PC-3 (cell line): Measurements from ENCODE around the gene PAX5. TPM values are rescaled to one million over a fixed set of nuclear protein-coding genes. Genes with fewer than 3 reads are reported as not detected.

Experiments used
- ATAC-seq: fragments of 200-7000 bp; cut with Tn5 transposase; 2 replicates; pipeline ENCODE4 v1.9.1; 2020; ENCODE audit warnings: mild to moderate bottlenecking, moderate library complexity
- BruUV-seq: library from RNA; stranded (reverse); fragments of 400-500 nt; replicated peaks from 2 replicates; lab custom pipeline; 2021; lab: Mats Ljungman, UMichigan
- CTCF ChIA-PET: fragments of 300-600 bp; sonication (Branson Sonifier 250); formaldehyde crosslinking; loops from one replicate; lab custom pipeline; 2022; ENCODE audit warnings: antibody characterized with exemption; lab: Charles Lee
- POLR2A ChIA-PET: fragments of 300-600 bp; sonication (Branson Sonifier 250); formaldehyde crosslinking; loops from one replicate; lab custom pipeline; 2022; ENCODE audit warnings: antibody characterized with exemption; ENCODE audit not compliant: unreplicated experiment; lab: Charles Lee
- DNase-seq: peaks from one replicate; pipeline ENCODE4 v3.0.0-alpha.2; 2015
- H2AFZ ChIP-seq: fragments of 300-600 bp; sonication (generic); 2 replicates; pipeline ENCODE4 v1.6.0; 2016; ENCODE audit warnings: antibody characterized with exemption, low read length
- H3F3A ChIP-seq: fragments of 300-600 bp; sonication (generic); one replicate; pipeline ENCODE4 v1.6.0; 2017; ENCODE audit warnings: antibody characterized with exemption, low read length, control low read depth, mild to moderate bottlenecking; ENCODE audit not compliant: unreplicated experiment
- H3K27ac ChIP-seq: fragments of 300-600 bp; sonication (generic); 2 replicates; pipeline ENCODE4 v1.5.1; 2016; ENCODE audit warnings: mild to moderate bottlenecking, low read length
- H3K27me3 ChIP-seq: fragments of 300-600 bp; sonication (generic); 2 replicates; pipeline ENCODE4 v1.6.1; 2016; ENCODE audit warnings: low read length, mixed read lengths
- H3K36me3 ChIP-seq: fragments of 300-600 bp; sonication (generic); 2 replicates; pipeline ENCODE4 v1.6.1; 2016; ENCODE audit warnings: low read depth, mixed run types, low read length, mixed read lengths
- H3K4me1 ChIP-seq: fragments of 300-600 bp; sonication (generic); 2 replicates; pipeline ENCODE4 v1.5.1; 2016; ENCODE audit warnings: low read length; ENCODE audit not compliant: insufficient read depth
- H3K4me2 ChIP-seq: fragments of 300-600 bp; sonication (generic); 2 replicates; pipeline ENCODE4 v1.6.0; 2016; ENCODE audit warnings: low read length
- H3K4me3 ChIP-seq: fragments of 300-600 bp; sonication (generic); 2 replicates; pipeline ENCODE4 v1.5.1; 2016; ENCODE audit warnings: mild to moderate bottlenecking, low read length, mixed read lengths
- H3K79me2 ChIP-seq: fragments of 300-600 bp; sonication (generic); 2 replicates; pipeline ENCODE4 v1.6.1; 2017; ENCODE audit warnings: low read length, mixed read lengths
- H3K9ac ChIP-seq: fragments of 300-600 bp; sonication (generic); 2 replicates; pipeline ENCODE4 v1.6.0; 2016; ENCODE audit warnings: mild to moderate bottlenecking, low read length
- H3K9me2 ChIP-seq: fragments of 300-600 bp; sonication (generic); replicated peaks from 2 replicates; pipeline ENCODE4 v1.6.1; 2016; ENCODE audit warnings: mixed run types, low read length, mixed read lengths
- H3K9me3 ChIP-seq: fragments of 300-600 bp; sonication (generic); 2 replicates; pipeline ENCODE4 v1.6.1; 2016; ENCODE audit warnings: low read length, mixed read lengths
- H4K20me1 ChIP-seq: fragments of 300-600 bp; sonication (generic); 2 replicates; pipeline ENCODE4 v1.6.1; 2016; ENCODE audit warnings: low read length, mixed read lengths
- EZH2 ChIP-seq: fragments of 300-600 bp; sonication (generic); IDR thresholded peaks from one replicate; pipeline ENCODE4 v1.6.1; 2017; ENCODE audit warnings: antibody characterized with exemption, mild to moderate bottlenecking, low read length; ENCODE audit not compliant: unreplicated experiment
- EZH2phosphoT487 ChIP-seq: fragments of 300-600 bp; sonication (generic); IDR thresholded peaks from 2 replicates; pipeline ENCODE4 v1.6.1; 2018; ENCODE audit warnings: mild to moderate bottlenecking, antibody characterized with exemption, low read length, borderline replicate concordance
- intact Hi-C: fragments of 100-400 bp; cut with micrococcal nuclease; formaldehyde crosslinking; loops from 2 replicates; pipeline ENCODE4 v1.9.0; 2023
- total RNA-seq: library from RNA; depleted of rRNA; stranded (reverse); fragments of >200 nt; gene quantifications from 2 replicates; pipeline ENCODE4 v1.2.3, GENCODE V29; 2014
- TF ChIP-seq, protein P1 (sequence below): fragments of 300-600 bp; sonication (generic); conservative IDR thresholded peaks from 2 replicates; pipeline ENCODE4 v1.5.1; 2017; ENCODE audit warnings: antibody characterized with exemption, low read depth, mild to moderate bottlenecking, low read length

The PAX5 gene
- total RNA-seq, 1 experiment from 2014 or later = not detected

DNA sequence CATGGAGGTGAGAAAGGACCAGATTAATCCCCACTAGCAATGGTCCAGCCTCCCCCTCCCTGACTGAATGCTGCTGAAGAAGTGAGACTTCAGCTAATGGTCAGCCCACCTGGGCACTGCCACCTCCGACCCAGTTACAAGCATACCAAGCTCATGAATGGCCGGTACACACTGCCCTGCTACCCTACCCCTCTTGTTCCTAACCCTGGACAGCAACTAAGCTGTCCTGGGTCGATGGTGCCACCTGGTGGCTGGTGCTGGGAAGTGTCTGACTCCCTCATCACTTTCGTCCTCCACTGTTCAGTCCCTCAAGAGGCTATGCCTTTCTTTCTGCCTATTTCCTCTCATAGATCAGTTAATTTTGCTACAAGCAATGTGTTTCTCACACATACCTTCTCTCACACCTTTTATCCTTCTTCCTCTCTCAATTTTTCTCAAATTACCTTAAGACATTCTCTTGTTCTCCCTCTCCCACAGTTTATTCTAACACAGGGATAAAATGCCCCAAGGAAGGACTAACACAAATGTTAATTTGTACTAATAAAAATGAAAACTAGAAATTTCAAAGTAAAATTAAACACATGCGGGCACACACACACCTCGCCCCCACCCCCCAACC lies 42.4 kb downstream of the PAX5 start:
- TF ChIP-seq, protein P1, sequence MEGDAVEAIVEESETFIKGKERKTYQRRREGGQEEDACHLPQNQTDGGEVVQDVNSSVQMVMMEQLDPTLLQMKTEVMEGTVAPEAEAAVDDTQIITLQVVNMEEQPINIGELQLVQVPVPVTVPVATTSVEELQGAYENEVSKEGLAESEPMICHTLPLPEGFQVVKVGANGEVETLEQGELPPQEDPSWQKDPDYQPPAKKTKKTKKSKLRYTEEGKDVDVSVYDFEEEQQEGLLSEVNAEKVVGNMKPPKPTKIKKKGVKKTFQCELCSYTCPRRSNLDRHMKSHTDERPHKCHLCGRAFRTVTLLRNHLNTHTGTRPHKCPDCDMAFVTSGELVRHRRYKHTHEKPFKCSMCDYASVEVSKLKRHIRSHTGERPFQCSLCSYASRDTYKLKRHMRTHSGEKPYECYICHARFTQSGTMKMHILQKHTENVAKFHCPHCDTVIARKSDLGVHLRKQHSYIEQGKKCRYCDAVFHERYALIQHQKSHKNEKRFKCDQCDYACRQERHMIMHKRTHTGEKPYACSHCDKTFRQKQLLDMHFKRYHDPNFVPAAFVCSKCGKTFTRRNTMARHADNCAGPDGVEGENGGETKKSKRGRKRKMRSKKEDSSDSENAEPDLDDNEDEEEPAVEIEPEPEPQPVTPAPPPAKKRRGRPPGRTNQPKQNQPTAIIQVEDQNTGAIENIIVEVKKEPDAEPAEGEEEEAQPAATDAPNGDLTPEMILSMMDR = peak; percentile 82
- TF ChIP-seq EZH2 = no peak
- POLR2A ChIA-PET = no interaction called here

DNA sequence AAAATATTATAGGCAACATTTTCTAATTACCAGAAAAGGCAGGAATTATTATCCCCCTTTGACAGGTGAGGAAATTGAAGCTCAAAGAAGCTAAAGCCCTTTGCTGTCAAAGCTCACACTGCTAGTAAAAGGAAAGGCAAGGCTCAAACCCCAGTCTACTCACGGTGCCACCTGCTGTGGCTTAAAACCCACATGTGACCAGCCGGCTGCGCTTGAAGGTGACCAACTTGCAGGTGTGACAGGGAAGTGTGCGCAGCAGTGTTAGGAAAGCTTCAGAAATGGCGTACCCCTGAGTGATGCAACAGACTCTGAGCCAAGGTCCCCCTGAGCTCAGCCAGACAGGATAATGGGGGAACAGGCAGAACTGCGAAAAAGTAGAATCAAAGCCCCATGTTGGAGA lies 45.2 kb downstream of the PAX5 start:
- no peak for DNase-seq
- no peak overlapping the region for H3K9ac ChIP-seq
- no peaks in the 10 kb centered on the region for H3K79me2 ChIP-seq
- ATAC-seq = no peak
- TF ChIP-seq, protein P1 = no peak
- TF ChIP-seq EZH2phosphoT487 (no peak), EZH2 (no peak)
- no peaks in the 10 kb centered on the region for H3K9me3 ChIP-seq
- H3K9me2 ChIP-seq = no peaks in the 10 kb centered on the region
- no peak overlapping the region for H3K27ac ChIP-seq
- ChIA-PET CTCF (no interaction called here), POLR2A (no interaction called here)
- H3F3A ChIP-seq = no peaks in the 10 kb centered on the region
- no peak overlapping the region for H3K4me2 ChIP-seq
- no peaks in the 10 kb centered on the region for H3K36me3 ChIP-seq
- no peak overlapping the region for H2AFZ ChIP-seq
- no peak overlapping the region for H3K4me3 ChIP-seq
- intact Hi-C loops = no loop called here
- no peaks in the 10 kb centered on the region for H3K27me3 ChIP-seq
- no peaks in the 10 kb centered on the region for H4K20me1 ChIP-seq
- BruUV-seq = no TSS peak
- H3K4me1 ChIP-seq = peaks cover 8% of the 10 kb centered on the region; the same call in 1 of the 2 replicates

More for the DNA sequence above, 42.4 kb downstream of the PAX5 start:
- CTCF ChIA-PET = interaction anchor here (0.5 kb wide), 2 partner anchors 105 to 866 kb away, joined by 3 to 4 read pairs; no protein-coding TSS in a partner anchor
- DNase-seq = peak; percentile 60
- no peaks in the 10 kb centered on the region; the same call in 1 of the 2 replicates for H3K36me3 ChIP-seq
- no peak overlapping the region for H2AFZ ChIP-seq
- H3K27ac ChIP-seq = no peak overlapping the region
- peaks cover 12% of the 10 kb centered on the region; the same call in 1 of the 2 replicates for H3K4me1 ChIP-seq
- H4K20me1 ChIP-seq = no peaks in the 10 kb centered on the region
- no peaks in the 10 kb centered on the region for H3K27me3 ChIP-seq
- H3K9me2 ChIP-seq = no peaks in the 10 kb centered on the region
- no peak overlapping the region for H3K4me3 ChIP-seq
- intact Hi-C loops = loop anchor here (1.0 kb wide), 1 partner anchor 118 kb away; no protein-coding TSS in a partner anchor
- H3K9me3 ChIP-seq = no peaks in the 10 kb centered on the region
- no peak overlapping the region for H3K9ac ChIP-seq
- no peaks in the 10 kb centered on the region for H3K79me2 ChIP-seq
- BruUV-seq = no TSS peak
- H3K4me2 ChIP-seq = no peak overlapping the region
- no peak for ATAC-seq
- H3F3A ChIP-seq = no peaks in the 10 kb centered on the region

DNA sequence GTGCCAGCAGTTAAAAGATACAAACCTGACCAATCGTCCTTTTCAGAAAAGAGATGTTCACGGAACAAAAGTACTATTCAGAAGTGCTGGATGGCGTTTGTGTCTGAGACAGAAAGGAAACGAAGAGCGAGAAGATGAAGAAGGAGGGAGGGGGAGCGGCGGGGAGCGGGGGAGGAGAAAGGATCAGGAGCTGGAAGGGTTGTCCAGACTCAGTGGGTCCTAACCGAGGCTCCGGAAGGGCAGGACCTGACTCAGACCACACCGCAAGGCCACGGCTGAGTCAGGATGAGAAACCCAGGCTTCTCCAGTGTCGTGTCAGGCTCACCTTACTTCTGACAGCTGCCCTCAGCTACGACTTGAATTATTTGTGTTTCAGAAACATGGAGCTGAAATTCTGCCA lies 46.2 kb downstream of the PAX5 start:
- H3K36me3 ChIP-seq = no peaks in the 10 kb centered on the region
- no peak overlapping the region for H3K9ac ChIP-seq
- H3K4me1 ChIP-seq = peaks cover 8% of the 10 kb centered on the region; the same call in 1 of the 2 replicates
- no peaks in the 10 kb centered on the region for H4K20me1 ChIP-seq
- H3K9me2 ChIP-seq = no peaks in the 10 kb centered on the region
- peak; percentile 64 for ATAC-seq
- no peaks in the 10 kb centered on the region for H3F3A ChIP-seq
- H3K79me2 ChIP-seq = no peaks in the 10 kb centered on the region
- ChIA-PET POLR2A (no interaction called here), CTCF (no interaction called here)
- no peak overlapping the region for H2AFZ ChIP-seq
- BruUV-seq = no TSS peak
- no peak for TF ChIP-seq EZH2phosphoT487
- TF ChIP-seq, protein P1 = no peak
- no peak for TF ChIP-seq EZH2
- peak overlapping the region; percentile 22; the same call in 1 of the 2 replicates for H3K4me2 ChIP-seq
- H3K27ac ChIP-seq = no peak overlapping the region
- no peaks in the 10 kb centered on the region for H3K27me3 ChIP-seq
- H3K4me3 ChIP-seq = no peak overlapping the region
- no peaks in the 10 kb centered on the region for H3K9me3 ChIP-seq
- peak; percentile 49 for DNase-seq
- intact Hi-C loops = no loop called here
